Lung (tissue), 12 donors: ENCODE data around the gene FOXP3. TPM values are rescaled to one million over a fixed set of nuclear protein-coding genes. Genes with fewer than 3 reads are reported as not detected.

ENCODE experiments used
- ATAC-seq: fragments of 200-7000 bp; cut with Tn5 transposase; one replicate; pipeline ENCODE4 v1.9.1; 2020; ENCODE audit warnings: moderate number of reproducible peaks; ENCODE audit not compliant: insufficient read depth, low FRiP score
- DNase-seq, 3 donors: peaks; one replicate each; pipeline ENCODE4 v3.0.0-alpha.2; 2013 to 2017
- H3K27ac ChIP-seq, 2 donors: one replicate each; pipeline ENCODE4 v1.5.1; 2013; ENCODE audit warnings: mild to moderate bottlenecking in 2 of 2, moderate library complexity in 2 of 2, control low read depth in 1 of 2, inconsistent platforms in 1 of 2, low read depth in 1 of 2, low read length in 1 of 2
- H3K27me3 ChIP-seq, 3 donors: one replicate each; pipeline ENCODE4 v1.5.1; 2013; ENCODE audit warnings: low read length in 2 of 3; ENCODE audit not compliant: control insufficient read depth in 3 of 3, insufficient read depth in 3 of 3
- H3K36me3 ChIP-seq, 4 donors: one replicate each; pipeline ENCODE4 v1.5.1; 2013; ENCODE audit warnings: low read length in 4 of 4, mild to moderate bottlenecking in 1 of 4, moderate library complexity in 1 of 4; ENCODE audit not compliant: control insufficient read depth in 4 of 4, insufficient read depth in 4 of 4
- H3K4me1 ChIP-seq, 5 donors: one replicate each; pipeline ENCODE4 v1.5.1; 2013; ENCODE audit warnings: low read length in 5 of 5, mild to moderate bottlenecking in 2 of 5, moderate library complexity in 1 of 5; ENCODE audit not compliant: control insufficient read depth in 5 of 5, insufficient read depth in 5 of 5
- H3K4me3 ChIP-seq: one replicate; pipeline ENCODE4 v1.5.1; 2013; ENCODE audit warnings: mild to moderate bottlenecking, control low read depth, moderate library complexity
- H3K9ac ChIP-seq, 2 donors: one replicate each; pipeline ENCODE4 v1.5.1; 2013; ENCODE audit warnings: low read length in 2 of 2, control low read depth in 1 of 2; ENCODE audit not compliant: insufficient read depth in 1 of 2
- H3K9me3 ChIP-seq, 4 donors: one replicate each; pipeline ENCODE4 v1.5.1; 2013; ENCODE audit warnings: low read length in 3 of 4, mild to moderate bottlenecking in 1 of 4, moderate library complexity in 1 of 4; ENCODE audit not compliant: control insufficient read depth in 4 of 4, insufficient read depth in 3 of 4
- CTCF ChIP-seq: IDR thresholded peaks from 2 replicates; pipeline ENCODE4 v1.5.1; 2012; ENCODE audit warnings: mild to moderate bottlenecking; ENCODE audit errors: control extremely low read depth, extremely low read depth
- WGBS, 2 donors: extraction: QIAGEN DNeasy Blood & Tissue Kit; methylation state at CpG; one replicate each; pipeline ENCODE4 v1.1.7; 2013; 5-methylcytosine and 5-hydroxymethylcytosine counted together
- polyA plus RNA-seq, 2 donors: library from polyadenylated mRNA; stranded (reverse); fragments of 200-250 nt; gene quantifications; one replicate each; pipeline ENCODE4 v1.2.1, GENCODE V29; 2013
- total RNA-seq, 2 donors: library from RNA; depleted of rRNA in 1 of 2; stranded (reverse); fragments of >200 nt in 1 of 2; gene quantifications; one replicate each; pipeline ENCODE4 v1.2.1, GENCODE V29; 2014 to 2021
- donor health status: control.
- donor health status: control.
- donor health status: Bipolar disorder and iron deficiency.
- donor health status: healthy.
- donor health status: DM: yes; HTN: yes; CAD: no.

Gene FOXP3
- total and polyA plus RNA-seq, 4 donors = 0.12 to 1.4 (median 0.48) TPM

- no peaks in the 10 kb centered on the region for H3K4me1 ChIP-seq
- 86 to 94% methylated on average over 16 to 17 of the region's 17 CpGs for WGBS, 2 donors
- no peak for TF ChIP-seq CTCF
- H3K36me3 ChIP-seq = no peaks in the 10 kb centered on the region
- no peak overlapping the region for H3K27ac ChIP-seq
- H3K4me3 ChIP-seq = no peak overlapping the region
- ATAC-seq (no peak), DNase-seq (no peak)
- H3K9ac ChIP-seq = no peak overlapping the region
- no peaks in the 10 kb centered on the region for H3K27me3 ChIP-seq
- H3K9me3 ChIP-seq = peaks cover 0 to 5% (median 1%) of the 10 kb centered on the region in 4 donors
Observed at GRCh38 chrX:49228185-49228584, 36.3 kb downstream of the FOXP3 start.

GRCh38 chrX:49227726-49228125 lies 36.8 kb downstream of the FOXP3 start:
- no peak overlapping the region for H3K9ac ChIP-seq
- no peaks in the 10 kb centered on the region for H3K27me3 ChIP-seq
- H3K4me1 ChIP-seq = no peaks in the 10 kb centered on the region
- ATAC-seq (no peak), DNase-seq (no peak)
- TF ChIP-seq CTCF = no peak
- 78 to 100% methylated on average over 1 to 2 of the region's 2 CpGs for WGBS, 2 donors
- peaks cover 0 to 10% (median 1%) of the 10 kb centered on the region in 4 donors for H3K9me3 ChIP-seq
- no peak overlapping the region for H3K27ac ChIP-seq
- H3K36me3 ChIP-seq = no peaks in the 10 kb centered on the region
- no peak overlapping the region for H3K4me3 ChIP-seq

GRCh38 chrX:49226946-49227345 lies 37.6 kb downstream of the FOXP3 start:
- no peak overlapping the region for H3K4me3 ChIP-seq
- WGBS, 2 donors = 89 to 98% methylated on average over 9 of the region's 9 CpGs
- no peak for TF ChIP-seq CTCF
- H3K9me3 ChIP-seq = peaks cover 0 to 10% (median 1%) of the 10 kb centered on the region in 4 donors
- no peaks in the 10 kb centered on the region for H3K36me3 ChIP-seq
- H3K27ac ChIP-seq = no peak overlapping the region
- H3K9ac ChIP-seq = no peak overlapping the region
- no peaks in the 10 kb centered on the region for H3K27me3 ChIP-seq
- ATAC-seq (no peak), DNase-seq (no peak)
- H3K4me1 ChIP-seq = no peaks in the 10 kb centered on the region

- no peaks in the 10 kb centered on the region for H3K36me3 ChIP-seq
- no peak for TF ChIP-seq CTCF
- 71 to 78% methylated on average over 14 of the region's 14 CpGs for WGBS, 2 donors
- no peak overlapping the region for H3K4me3 ChIP-seq
- no peaks in the 10 kb centered on the region for H3K4me1 ChIP-seq
- DNase-seq = no peak
- no peaks in the 10 kb centered on the region for H3K27me3 ChIP-seq
- H3K9me3 ChIP-seq = peaks cover 0 to 10% (median 1%) of the 10 kb centered on the region in 4 donors
- ATAC-seq = no peak
- H3K9ac ChIP-seq = no peak overlapping the region
- H3K27ac ChIP-seq = no peak overlapping the region
Observed at GRCh38 chrX:49225858-49226257, 38.7 kb downstream of the FOXP3 start.
